Hippocampal formation (tissue), 2 donors: ENCODE measurements around the gene ITCH.
"Not testable (repeated sequence)": the region's sequence is repeated elsewhere in the genome, so short reads cannot be mapped to it uniquely, and the experiment has no call there.

Experiments used
- DNase-seq, 2 donors: peaks; one replicate each; lab custom pipeline; 2025; lab: John Stamatoyannopoulos, UW

ITCH gene

DNA sequence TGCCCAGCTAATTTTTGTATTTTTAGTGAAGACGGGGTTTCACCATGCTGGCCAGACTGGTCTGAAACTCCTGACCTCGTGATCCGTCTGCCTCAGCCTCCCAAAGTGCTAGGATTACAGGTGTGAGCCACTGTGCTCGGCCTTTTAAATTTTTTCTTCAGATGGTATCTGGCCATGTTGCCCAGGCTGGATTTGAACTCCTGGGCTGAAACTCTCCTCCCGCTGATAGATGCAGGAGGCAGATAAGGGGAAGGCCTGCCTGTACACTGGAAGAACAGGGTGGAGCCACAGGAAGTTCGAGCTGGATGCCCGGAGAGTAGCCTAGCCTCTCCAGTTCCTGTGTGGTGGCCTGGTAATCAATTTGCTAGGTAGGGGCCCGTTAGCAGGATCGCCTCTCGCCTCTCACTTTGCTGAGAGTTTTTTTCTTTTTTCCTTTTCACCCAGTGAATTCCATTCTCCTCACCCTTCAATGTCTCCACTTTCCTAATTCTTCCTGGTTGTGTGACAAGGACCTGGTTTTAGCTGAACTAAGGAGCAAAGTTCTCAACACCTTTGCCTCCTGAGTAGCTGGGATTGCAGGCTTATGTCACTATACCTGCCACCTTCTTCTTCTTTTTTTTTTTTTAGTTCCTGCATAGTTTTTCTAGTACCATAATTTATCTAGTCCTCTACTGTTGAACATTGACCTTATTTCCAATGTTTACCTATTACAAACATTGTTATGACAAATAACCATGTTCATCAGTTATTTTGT, 19.4 kb upstream of the ITCH start:
- DNase-seq, result no peak

DNA sequence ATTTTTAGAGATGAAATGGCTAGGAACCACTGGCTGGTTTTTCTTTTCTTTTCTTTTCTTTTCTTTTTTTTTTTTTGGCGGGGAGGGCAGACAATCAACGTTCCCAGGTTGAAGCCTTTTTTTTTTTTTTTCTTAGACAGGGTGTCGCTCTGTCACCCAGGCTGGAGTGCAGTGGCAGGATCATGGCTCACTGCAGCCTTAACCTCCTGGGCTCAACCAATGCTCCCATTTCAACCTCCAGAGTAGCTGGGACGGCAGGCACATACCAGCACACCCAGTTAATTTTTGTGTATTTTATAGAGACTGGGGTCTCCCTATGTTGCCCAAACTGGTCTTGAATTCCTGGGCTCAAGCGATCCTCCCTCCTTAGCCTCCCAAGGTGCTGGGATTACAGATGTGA, 18.8 kb upstream of the ITCH start:
- DNase-seq, result no peak

DNA sequence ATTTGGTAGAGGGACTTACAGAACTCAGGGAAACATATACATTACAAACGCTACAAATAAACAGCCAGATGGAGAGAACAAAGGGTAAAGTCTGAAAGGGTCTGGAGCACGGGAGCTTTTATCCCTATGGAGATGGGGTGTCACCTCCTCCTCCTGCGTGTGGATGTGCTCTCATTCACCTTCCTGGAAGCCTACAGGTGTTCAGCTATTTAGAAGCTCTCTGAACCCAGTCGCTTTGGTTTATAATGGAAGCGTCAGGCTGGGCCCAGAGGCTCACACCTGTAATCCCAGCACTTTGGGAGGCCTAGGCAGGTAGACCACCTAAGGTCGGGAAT, 17.7 kb upstream of the ITCH start:
- DNase-seq, result no peak

DNA sequence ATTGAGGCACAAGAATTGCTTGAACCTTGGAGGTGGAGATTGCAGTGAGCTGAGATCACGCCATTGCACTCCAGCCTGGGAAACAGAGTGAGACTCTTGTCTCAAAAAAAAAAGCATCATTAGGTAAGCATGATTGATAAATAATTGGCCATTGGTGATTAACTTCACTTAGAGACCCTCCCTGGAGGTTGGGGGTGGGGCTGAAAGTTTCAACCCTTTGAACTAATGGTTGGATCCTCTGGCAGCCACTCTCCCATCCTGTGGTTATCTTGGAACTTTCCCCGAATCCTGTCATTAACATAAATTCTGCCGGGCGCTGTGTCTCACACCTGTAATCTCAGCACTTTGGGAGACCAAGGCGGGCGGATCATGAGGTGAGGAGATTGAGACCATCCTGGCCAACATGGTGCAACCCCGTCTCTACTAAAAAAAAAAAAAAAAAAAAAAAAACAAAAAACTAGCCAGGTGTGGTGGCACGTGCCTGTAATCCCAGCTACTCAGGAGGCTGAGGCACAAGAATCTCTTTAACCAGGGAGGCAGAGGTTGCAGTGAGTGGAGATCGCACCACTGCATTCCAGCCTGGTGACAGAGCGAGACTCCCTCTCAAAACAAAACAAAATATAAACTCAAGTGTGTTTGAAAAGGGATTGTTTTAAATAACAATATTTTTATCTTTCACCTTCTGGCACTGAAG, 17.1 kb upstream of the ITCH start:
- not testable (repeated sequence) for DNase-seq

DNA sequence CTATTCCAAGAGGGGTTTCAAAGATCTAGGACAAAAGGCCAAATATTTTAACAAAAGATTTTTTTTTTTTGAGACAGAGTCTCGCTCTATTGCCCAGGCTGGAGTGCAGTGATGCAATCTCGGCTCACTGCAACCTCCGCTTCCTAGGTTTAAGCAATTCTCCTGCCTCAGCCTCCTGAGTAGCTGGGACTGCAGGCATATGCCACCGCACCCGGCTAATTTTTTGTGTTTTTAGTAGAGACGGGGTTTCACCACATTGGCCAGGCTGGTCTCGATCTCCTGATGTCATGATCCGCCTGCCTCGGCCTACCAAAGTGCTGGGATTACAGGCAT, 16.6 kb upstream of the ITCH start:
- not testable (repeated sequence) for DNase-seq

DNA sequence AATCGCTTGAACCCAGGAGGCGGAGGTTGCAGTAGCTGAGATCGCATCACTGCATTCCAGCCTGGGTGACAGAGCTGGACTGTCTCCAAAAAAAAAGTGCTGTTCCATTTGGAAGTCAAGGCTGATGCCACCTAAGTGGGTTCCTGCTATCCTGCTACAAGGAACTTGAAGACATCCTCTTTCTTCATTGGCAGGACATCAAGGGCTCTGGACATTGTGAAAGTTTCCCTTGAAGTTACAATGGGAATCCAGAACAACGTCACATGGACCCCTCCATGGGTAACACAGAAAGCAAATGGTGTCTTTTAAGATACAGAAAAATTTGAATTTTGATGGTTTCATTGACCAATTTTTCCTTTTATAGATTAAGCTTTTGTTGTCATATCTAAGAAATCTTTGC, 15.5 kb upstream of the ITCH start:
- no peak for DNase-seq

DNA sequence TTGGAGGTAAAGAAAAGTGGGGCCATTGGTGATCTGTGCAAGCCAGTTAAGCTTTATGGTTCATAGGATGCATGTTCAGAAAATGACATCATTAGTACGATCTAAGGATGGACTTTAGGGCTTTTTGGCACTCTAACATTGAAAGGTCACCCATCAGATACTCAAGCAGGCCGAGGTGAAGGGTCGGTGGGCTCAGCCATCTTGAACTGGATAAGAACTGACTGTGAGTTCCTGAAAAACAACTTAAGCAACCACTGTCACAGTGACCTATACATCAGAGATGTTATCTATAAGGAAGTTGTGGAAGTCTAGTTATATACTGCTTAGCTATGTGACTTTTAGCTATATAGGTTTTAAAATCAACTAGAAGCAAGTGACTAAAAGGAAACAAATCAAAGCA, 13.0 kb upstream of the ITCH start:
- no peak for DNase-seq

DNA sequence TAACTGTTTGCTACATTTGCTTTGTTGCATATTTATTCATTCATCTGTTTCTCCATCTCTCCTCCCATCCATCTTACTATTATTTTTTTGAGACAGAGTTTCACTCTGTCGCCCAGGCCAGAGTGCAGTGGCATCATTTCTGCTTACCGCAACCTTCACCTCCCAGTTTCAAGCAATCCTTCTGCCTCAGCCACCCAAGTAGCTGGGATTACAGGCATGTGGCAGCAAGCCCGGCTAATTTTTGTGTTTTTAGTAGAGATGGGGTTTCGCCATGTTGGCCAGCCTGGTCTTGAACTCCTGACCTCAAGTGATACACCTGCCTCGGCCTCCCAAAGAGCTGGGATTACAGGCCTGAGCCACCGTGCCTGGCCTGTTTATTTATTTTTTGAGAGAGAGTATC, 9.6 kb upstream of the ITCH start:
- not testable (repeated sequence) for DNase-seq

DNA sequence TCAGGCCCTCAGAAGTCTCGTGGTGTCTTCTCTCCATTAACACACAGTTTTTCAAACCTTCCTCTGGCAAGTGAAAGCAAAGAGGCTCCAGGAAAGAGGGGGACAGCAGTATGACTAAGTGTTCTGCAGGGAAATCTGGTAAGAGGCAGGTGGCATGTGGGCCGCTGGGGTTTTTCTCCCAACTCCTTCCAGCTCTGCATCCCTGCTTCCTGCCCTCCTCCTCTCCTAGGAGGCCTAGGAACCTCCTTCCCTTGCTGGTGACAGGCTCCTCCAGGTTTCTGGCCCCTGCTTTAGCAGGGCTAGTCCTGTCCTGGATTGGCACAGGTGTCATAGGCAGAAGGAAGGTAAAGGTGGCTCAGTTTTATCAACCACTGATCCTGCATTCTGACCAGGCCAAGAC, 7.6 kb upstream of the ITCH start:
- peak in 1 of 2 donors; percentile 45 for DNase-seq

DNA sequence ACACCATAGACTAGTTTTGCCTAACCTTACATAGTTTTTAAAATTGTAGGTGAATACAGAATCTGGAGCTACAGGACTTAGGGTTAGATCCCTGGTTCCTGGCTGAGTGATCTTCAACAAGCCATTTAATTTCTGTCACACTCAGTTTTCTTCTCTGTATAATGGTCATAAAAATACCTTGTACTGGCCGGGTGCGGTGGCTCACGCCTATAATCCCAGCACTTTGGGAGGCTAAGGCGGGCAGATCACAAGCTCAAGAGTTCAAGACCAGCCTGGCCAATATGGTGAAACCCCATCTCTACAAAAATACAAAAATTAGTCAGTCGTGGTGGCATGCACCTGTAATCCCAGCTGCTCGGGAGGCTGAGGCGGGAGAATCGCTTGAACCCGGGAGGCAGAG, 3.3 kb upstream of the ITCH start:
- DNase-seq, result not testable (repeated sequence)

DNA sequence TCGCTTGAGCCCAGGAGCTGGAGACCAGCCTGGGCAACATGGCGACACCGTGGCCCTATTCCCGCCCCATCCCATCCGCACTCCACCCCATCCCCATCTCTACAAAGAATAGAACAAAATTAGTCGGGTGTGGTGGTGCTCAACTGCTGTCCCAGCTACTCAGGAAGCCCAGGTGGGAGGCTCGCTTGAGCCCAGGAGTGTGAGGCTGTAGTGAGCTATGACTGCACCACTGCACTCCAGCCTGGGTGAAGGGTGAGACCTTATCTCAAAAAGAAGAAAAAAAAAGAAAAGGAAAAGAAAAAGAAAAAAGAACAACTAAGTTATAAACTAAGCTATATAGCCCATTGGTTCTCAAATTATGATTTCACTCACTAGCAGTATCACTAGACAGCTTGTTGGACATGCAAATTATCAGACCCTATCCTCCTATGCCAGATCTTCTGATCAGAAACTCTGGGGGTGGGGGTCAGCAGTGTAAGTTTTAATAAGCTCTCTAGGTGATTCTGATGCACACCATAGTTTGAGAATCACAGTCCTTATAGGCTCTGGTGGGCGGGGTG, 491 bp upstream of the ITCH start:
- DNase-seq, result no peak

DNA sequence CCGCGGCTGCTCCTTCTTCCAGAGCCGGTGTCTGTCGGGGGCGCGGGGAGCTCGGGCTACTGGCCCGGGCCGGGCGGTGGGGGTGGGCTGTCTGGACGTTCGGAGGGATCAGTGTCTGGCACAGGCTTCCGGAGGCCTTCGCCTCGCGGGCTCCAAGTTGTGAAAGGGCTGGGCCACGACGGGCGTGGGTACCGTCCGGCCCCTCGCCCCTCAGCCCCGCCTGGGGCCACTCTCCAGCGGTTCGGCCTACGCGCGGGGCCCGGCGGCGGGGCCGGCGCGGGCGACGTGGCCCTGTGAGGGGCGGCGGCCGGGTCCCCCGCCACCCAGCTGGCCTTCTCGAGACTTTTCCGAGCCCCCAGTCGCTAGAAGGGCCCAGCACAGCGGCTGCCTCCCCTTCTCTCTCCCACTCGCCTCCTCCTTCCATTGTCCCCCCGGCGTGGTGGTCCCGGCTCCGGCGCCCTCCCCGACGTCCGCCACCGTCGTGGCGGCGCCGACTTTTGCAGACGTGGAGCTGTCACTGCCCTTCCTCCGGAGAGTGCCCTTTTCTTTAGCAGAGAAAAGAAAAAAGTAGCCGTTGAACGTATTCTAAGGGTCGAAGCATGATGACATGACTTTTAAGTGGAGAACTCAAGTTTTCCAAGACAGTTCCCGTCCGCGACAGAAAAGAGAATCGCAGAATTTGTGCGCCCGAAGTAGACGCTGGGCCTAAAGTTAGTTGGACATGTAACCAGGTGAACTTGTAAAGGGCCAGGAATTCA, 571 bp downstream of the ITCH start:
- DNase-seq, result no peak

DNA sequence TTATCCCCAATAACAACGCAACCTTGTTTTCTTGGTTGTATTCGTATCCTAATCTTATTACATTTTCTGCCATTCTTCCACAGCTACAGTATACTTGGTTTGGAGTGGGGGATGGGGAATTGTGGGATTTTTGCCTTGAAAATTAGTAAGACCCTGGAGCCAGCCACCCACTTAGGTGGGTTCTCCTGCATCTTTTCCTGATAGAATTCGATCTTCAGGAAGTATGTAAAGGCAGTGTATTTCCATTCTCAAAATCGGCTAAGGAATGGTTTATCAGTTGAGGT, 1.1 kb downstream of the ITCH start:
- no peak for DNase-seq

DNA sequence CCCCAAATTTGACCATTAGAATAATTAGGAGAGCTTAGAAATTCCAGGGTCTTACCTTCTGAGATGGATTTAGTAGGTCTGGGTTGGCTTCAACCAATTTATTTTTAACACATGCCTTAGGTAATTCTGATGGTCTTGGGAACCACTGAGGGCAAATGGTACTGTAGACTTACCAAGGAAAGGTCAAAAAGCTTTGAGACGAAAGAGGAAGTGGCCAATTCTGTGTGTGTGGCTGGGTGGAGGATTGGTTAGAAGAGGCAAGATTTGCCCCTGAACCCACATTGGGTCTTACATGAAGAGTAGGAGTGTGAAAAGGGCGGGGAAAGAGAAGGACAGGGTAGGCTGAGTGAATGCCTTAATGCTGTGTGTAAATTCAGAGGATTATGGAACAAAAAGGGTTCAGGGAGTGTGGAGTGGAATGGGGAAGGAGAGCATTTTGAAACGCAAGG, 2.7 kb downstream of the ITCH start:
- no peak for DNase-seq

DNA sequence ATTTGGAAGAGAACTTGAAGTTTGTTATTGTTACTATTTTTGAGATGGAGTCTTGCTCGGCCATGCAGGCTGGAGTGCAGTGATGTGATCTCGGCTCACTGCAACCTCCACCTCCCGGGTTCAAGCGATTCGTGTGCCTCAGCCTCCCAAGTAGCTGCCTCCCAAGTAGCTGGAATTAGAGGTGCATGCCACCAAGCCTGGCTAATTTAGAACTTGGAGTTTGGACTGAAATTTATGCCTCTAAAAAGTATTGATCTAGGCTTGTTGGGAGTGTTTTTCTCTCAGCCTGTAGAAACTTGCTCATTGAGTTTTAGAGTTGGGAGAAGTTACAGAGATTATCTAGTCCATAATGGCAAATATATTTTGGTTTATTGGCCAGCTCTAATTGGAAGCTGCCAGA, 4.1 kb downstream of the ITCH start:
- no peak for DNase-seq

DNA sequence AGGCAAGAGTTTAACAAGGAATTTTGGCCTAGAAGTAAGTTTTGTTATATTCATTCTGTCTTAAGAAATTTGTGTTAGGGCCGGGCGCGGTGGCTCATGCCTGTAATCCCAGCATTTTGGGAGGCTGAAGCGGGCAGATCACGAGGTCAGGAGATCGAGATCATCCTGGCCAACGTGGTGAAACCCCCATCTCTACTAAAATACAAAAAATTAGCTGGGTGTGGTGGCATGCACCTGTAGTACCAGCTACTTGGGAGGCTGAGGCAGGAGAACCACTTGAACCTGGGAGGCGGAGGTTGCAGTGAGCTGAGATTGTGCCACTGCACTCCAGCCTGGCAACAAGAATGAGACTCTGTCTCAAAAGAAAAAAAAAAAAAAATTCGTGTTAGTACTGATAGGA, 4.8 kb downstream of the ITCH start:
- DNase-seq, result not testable (repeated sequence)

DNA sequence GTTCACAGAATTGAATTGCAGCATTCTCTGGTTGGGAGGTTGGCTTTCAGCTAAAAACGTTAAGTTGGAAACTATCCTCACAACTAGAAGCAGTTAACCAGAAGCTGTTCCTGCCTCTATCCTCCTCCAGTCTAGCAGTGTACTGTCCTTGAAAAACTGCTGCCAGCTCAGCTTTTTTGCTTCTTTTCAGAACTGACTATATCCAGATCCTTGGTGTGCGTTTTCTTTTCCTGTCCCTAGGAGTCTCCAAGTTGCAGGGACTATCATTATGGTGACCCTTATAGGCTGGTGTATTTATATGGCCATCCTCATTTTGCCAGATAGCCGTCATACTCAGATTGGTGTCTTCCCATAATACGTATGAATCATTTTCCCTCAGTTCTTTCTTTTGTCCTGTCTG, 5.5 kb downstream of the ITCH start:
- DNase-seq, result peak in 1 of 2 donors; percentile 30

DNA sequence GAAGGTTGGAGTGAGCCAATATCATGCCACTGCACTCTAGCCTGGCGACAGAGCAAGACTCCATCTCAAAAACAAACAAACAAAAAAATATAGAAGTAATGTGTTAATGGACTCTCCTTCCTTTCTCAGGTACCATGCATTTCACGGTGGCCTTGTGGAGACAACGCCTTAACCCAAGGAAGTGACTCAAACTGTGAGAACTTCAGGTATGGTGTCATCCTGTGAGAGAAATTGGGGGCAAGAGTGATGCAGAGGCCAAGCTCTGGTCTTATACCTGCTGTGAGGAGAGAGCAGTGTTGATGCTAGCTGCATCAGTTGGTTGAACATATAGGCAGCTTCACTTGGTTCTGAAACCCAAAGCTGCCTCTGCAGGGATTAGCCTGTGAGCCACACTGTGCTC, 6.2 kb downstream of the ITCH start:
- no peak for DNase-seq

DNA sequence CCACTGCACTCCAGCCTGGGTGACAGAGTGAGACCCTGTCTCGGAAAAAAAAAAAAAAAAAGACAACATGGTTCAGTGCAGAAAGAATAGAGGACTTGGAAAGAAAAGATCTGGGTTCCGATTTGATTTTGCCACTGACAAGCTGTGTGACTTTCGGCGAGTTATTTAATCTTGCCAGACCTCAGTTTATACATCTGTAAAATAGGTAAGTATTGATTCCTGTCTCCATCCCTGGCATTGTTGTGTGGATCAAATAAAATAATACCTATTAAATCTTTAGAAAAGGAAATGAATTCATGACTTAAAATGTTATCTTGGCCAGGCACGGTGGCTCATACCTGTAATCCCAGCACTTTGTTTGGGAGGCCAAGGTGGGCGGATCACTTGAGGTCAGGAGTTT, 7.0 kb downstream of the ITCH start:
- DNase-seq, result no peak

DNA sequence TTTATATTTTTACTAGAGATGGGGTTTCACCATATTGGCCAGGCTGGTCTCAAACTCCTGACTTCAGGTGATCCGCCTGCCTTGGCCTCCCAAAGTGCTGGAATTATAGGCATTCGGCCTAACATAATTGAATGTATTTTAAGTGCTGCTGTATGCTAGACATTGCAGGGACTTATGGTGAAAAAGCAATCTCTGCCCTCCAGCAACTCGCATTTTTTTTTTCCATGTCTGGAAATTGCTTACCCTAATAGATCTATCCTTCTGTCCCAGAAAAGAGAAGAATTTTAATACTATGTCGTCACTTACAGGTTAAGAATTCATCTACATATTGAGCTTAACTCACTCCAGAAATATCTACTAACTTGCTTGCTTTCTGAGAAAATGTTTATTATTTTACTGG, 10.4 kb downstream of the ITCH start:
- no peak for DNase-seq

DNA sequence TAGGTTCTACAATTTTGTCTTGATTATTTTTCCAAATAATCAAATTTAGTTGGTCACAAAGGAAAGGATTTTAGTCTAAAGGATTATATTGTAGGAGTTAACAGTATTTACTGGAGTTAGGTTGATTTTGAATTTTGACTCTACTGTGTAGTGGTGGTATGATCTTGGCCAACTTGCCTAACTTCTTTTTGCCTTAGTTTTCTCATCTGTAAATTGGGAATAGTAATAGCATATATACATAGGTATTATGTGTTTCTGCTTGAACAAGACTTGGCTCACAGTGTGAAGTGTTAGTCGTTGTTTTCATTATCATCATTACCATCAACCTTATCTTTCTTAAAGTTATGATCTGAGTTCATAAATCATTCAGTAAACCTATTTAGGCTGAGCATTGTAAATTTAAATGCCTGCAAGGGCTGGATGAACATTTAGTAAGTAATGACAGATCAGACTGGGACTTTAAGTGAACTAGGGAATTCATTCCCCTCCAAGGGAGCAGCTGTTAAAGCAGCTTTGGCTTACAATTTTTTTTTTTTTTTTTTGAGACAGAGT, 11.2 kb downstream of the ITCH start:
- DNase-seq, result no peak

DNA sequence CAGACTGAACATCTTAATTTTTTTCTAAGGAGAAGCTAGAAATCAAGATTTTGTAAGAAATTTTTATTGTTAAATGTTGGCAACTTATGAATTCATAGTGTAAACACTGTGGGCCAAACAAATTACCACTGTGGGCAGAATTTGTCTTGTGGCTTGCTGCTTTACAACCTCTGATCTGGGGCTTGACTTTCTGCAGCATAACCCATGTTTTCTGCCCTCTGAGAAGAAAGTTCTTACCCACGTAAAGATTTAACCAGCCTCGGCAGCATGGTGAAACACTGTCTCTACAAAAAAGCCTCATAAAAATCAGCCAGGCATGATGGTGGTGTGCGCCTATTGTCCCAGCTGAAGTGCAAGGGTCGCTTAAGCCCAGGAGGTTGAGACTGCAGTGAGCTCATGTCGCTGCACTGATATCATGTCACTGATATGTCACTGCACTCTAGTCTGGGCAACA, 12.9 kb downstream of the ITCH start:
- DNase-seq, result no peak
